Ovary (tissue), 9 donors: ENCODE measurements around the gene MSI2. TPM values are rescaled to one million over a fixed set of nuclear protein-coding genes. Genes with fewer than 3 reads are reported as not detected.

Experiments
- DNase-seq, 5 donors: peaks; one replicate each; pipeline ENCODE4 v3.0.0-alpha.2; 2019 to 2020
- H3K27ac ChIP-seq, 2 donors: fragments of 200-600 bp; one replicate each; pipeline versions ENCODE4 v1.5.1 to v1.8.0; 2019 to 2022
- H3K27me3 ChIP-seq: fragments of 200-600 bp; one replicate; pipeline ENCODE4 v1.8.0; 2022
- H3K36me3 ChIP-seq: fragments of 200-600 bp; sonication (generic); one replicate; pipeline ENCODE4 v1.5.1; 2019
- H3K4me1 ChIP-seq: one replicate; pipeline ENCODE4 v1.8.1; 2013; ENCODE audit warnings: mild to moderate bottlenecking, moderate library complexity; ENCODE audit not compliant: insufficient read depth
- H3K4me3 ChIP-seq: fragments of 200-600 bp; sonication (generic); one replicate; pipeline ENCODE4 v1.5.1; 2017
- H3K9me3 ChIP-seq, 2 donors: fragments of 200-600 bp in 1 of 2; sonication (generic) in 1 of 2; one replicate each; pipeline versions ENCODE4 v1.5.1 to v1.8.1; 2013 to 2019; ENCODE audit warnings: mild to moderate bottlenecking in 1 of 2, moderate library complexity in 1 of 2
- CTCF ChIP-seq, 3 donors: fragments of 450-650 bp in 2 of 3; fragments of 200-600 bp in 1 of 3; IDR thresholded peaks; one replicate each; pipeline versions ENCODE4 v1.5.1 to v1.8.0; 2016 to 2022; ENCODE audit warnings: antibody characterized with exemption in 3 of 3, mild to moderate bottlenecking in 1 of 3
- EP300 ChIP-seq: sonication (generic); formaldehyde crosslinking; IDR thresholded peaks from one replicate; pipeline ENCODE4 v1.6.1; 2017; ENCODE audit warnings: antibody characterized with exemption
- POLR2A ChIP-seq: fragments of 450-650 bp; IDR thresholded peaks from one replicate; pipeline ENCODE4 v1.6.1; 2017; ENCODE audit warnings: antibody characterized with exemption, mild to moderate bottlenecking, moderate library complexity
- WGBS, 3 donors: extraction: QIAGEN DNeasy Blood & Tissue Kit in 1 of 3; methylation state at CpG; one replicate each; pipeline versions ENCODE4 v1.1.5 to v1.1.7; 2013 to 2017; 5-methylcytosine and 5-hydroxymethylcytosine counted together
- intact Hi-C, 4 donors: fragments of 100-400 bp; cut with DNase I; formaldehyde crosslinking; loops; one replicate each; pipeline versions ENCODE4 v1.11.0 to v1.15.1; 2022 to 2023
- polyA plus RNA-seq, 2 donors: library from polyadenylated mRNA; stranded (reverse); fragments of 200-250 nt in 1 of 2; fragments of 350-450 nt in 1 of 2; fragmentation: Illumina TruSeq in 1 of 2; extraction: RNeasy Lipid Tissue Mini Kit (QIAGEN cat#74804) in 1 of 2; gene quantifications; one replicate each; pipeline ENCODE4 v1.2.3, GENCODE V29; 2013 to 2014
- total RNA-seq, 7 donors: library from RNA; depleted of rRNA in 2 of 7; stranded (reverse); fragments of >200 nt in 2 of 7; fragmentation: NEBNext Ultra II Directional in 3 of 7; extraction: Animal tissue kit (Norgen Biotek cat#: 25700) in 3 of 7; gene quantifications; one replicate each; pipeline versions ENCODE4 v1.1.0 to v1.2.4, GENCODE V29; 2016 to 2023
- donor health status: DM: no; HTN: no; CAD: no; lungs with moderate emphysema.
- donor health status: DM: no; HTN: no; CAD: no.
- donor health status: Bipolar disorder and iron deficiency.
- donor health status: DM: yes; HTN: yes; CAD: no.
- donor health status: DM: no; HTN: no; CAD: no.
- donor health status: DM: yes; HTN: yes; CAD: no.

MSI2 gene
- total and polyA plus RNA-seq, 9 donors, result 43.1 to 199 (median 120) TPM

GRCh38 chr17:57595947-57596695, 339.8 kb downstream of the MSI2 start:
- Histone ChIP-seq H3K27ac (no peak overlapping the region), H3K9me3 (no peaks in the 10 kb centered on the region), H3K36me3 (no peaks in the 10 kb centered on the region), H3K4me1 (peaks cover 8% of the 10 kb centered on the region), H3K27me3 (no peaks in the 10 kb centered on the region), H3K4me3 (no peak overlapping the region)
- 84% methylated on average over 27 of the region's 27 CpGs for WGBS, 3 donors
- TF ChIP-seq POLR2A (no peak), CTCF (IDR thresholded peaks at IDR 0.05) (no peak), EP300 (no peak)
- intact Hi-C loops, result loop anchor here in 1 of 4 donors (5.0 kb wide), 1 partner anchor 76 kb away; no protein-coding TSS in a partner anchor
- DNase-seq, result peak in 1 of 5 donors; percentile 19

GRCh38 chr17:57597101-57597500, 340.8 kb downstream of the MSI2 start:
- H3K27me3 ChIP-seq, result no peaks in the 10 kb centered on the region
- H3K9me3 ChIP-seq, result no peaks in the 10 kb centered on the region
- intact Hi-C loops, result loop anchor here in 1 of 4 donors (5.0 kb wide), 1 partner anchor 75 kb away; no protein-coding TSS in a partner anchor
- no peak overlapping the region for H3K27ac ChIP-seq
- H3K36me3 ChIP-seq, result no peaks in the 10 kb centered on the region
- 74 to 89% (median 79%) methylated on average over 5 of the region's 5 CpGs for WGBS, 3 donors
- TF ChIP-seq POLR2A, result no peak
- TF ChIP-seq EP300, result no peak
- no peak for TF ChIP-seq CTCF (IDR thresholded peaks at IDR 0.05)
- peaks cover 8% of the 10 kb centered on the region for H3K4me1 ChIP-seq
- no peak overlapping the region for H3K4me3 ChIP-seq
- DNase-seq, result no peak

DNA sequence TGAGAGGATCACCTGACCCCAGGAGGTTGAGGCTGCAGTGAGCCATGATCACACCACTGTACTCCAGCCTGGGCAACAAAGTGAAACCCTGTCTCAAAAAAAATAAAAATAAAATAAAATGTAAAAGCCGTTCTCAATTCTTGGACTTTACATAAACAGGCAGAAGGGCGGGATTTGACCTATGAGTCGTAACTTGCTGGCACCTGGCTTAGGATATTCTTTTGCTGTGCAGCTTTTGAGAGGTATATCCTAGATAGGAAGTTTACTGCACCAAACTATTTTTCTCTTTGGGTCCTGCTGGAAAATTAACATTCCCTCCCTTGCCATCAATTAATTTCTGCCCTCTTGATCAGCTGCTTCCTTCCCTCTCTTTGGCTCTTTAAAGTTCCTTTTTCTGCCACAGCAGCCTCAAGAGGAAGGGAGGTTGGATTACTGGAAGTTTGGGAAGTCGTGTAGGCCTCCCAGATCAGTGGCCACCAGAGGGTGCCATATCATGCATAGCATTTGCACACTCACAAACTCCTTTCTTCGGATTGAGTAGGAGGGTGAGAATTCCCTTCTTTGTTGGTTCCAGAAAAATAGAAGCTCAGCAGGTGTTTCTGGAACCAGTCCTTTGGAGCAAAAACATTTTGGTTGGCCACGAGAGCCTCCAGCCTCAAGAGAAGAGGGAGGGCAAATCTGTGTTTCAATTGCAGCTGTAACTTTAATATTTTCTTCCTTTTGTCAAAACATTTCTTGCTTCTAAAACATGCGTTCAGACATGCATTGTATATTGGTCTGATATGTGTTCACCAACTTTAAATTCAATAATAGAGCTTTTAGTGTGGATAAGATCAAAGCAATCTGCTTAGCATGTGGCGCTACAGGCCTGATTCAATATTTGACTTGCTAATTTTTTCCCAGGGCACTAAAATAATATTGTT, 341.5 kb downstream of the MSI2 start:
- no peaks in the 10 kb centered on the region for H3K27me3 ChIP-seq
- no peak overlapping the region for H3K27ac ChIP-seq
- H3K4me1 ChIP-seq, result peaks cover 8% of the 10 kb centered on the region
- H3K9me3 ChIP-seq, result no peaks in the 10 kb centered on the region
- no peaks in the 10 kb centered on the region for H3K36me3 ChIP-seq
- WGBS, 3 donors, result 47 to 53% (median 48%) methylated on average over 8 of the region's 8 CpGs
- intact Hi-C loops, result loop anchor here in 1 of 4 donors (5.0 kb wide), 1 partner anchor 75 kb away; no protein-coding TSS in a partner anchor
- DNase-seq, result peak; percentile 70 to 80 (median 76)
- no peak overlapping the region for H3K4me3 ChIP-seq
- peak; percentile 59 to 73 (median 62) for TF ChIP-seq CTCF (IDR thresholded peaks at IDR 0.05)
- TF ChIP-seq POLR2A, result no peak

GRCh38 chr17:57599271-57600045, 343.1 kb downstream of the MSI2 start:
- no peak for TF ChIP-seq EP300
- no peak for TF ChIP-seq CTCF (IDR thresholded peaks at IDR 0.05)
- no peak for TF ChIP-seq POLR2A
- H3K4me1 ChIP-seq, result peaks cover 8% of the 10 kb centered on the region
- no peak for DNase-seq
- intact Hi-C loops, result loop anchor here in 1 of 4 donors (5.0 to 10.0 kb wide), 3 partner anchors 73 to 355 kb away; partner anchors contain the start of gene CCDC182
- H3K4me3 ChIP-seq, result no peak overlapping the region
- H3K36me3 ChIP-seq, result no peaks in the 10 kb centered on the region
- no peaks in the 10 kb centered on the region for H3K9me3 ChIP-seq
- WGBS, 3 donors, result 78 to 89% (median 80%) methylated on average over 8 of the region's 8 CpGs
- H3K27me3 ChIP-seq, result no peaks in the 10 kb centered on the region
- H3K27ac ChIP-seq, result peak overlapping the region; percentile 5 to 31
